PFSK-1 (cell line): Measurements from ENCODE around the gene MFRP.

Experiments
- FOXP2 ChIP-seq: optimal IDR thresholded peaks from 2 replicates; pipeline ENCODE3; 2011; ENCODE audit warnings: borderline replicate concordance, control low read depth, inconsistent platforms; ENCODE audit not compliant: insufficient read depth; ENCODE audit errors: extremely low read length, extremely low read depth
- POLR2AphosphoS5 ChIP-seq: IDR thresholded peaks from 2 replicates; pipeline ENCODE4 v1.6.1; 2012; ENCODE audit warnings: low read depth, mild to moderate bottlenecking, control low read depth, low read length, moderate library complexity
- SIN3A ChIP-seq: IDR thresholded peaks from 2 replicates; pipeline ENCODE4 v1.6.1; 2012; ENCODE audit warnings: mild to moderate bottlenecking, low read length, moderate library complexity, borderline replicate concordance; ENCODE audit not compliant: insufficient read depth
- TAF1 ChIP-seq: IDR thresholded peaks from 2 replicates; pipeline ENCODE4 v1.6.1; 2012; ENCODE audit warnings: low read length, control low read depth, borderline replicate concordance; ENCODE audit not compliant: insufficient read depth
- TF ChIP-seq, protein P1 (sequence below), 2 experiments: IDR thresholded peaks; 2 replicates each; pipeline versions ENCODE4 v1.6.1 to v1.8.0; 2011 to 2012; ENCODE audit warnings: low read depth in 2 of 2, low read length in 2 of 2, control low read depth in 1 of 2, inconsistent platforms in 1 of 2, mild to moderate bottlenecking in 1 of 2, moderate library complexity in 1 of 2; ENCODE audit not compliant: insufficient read depth in 1 of 2

MFRP gene

DNA sequence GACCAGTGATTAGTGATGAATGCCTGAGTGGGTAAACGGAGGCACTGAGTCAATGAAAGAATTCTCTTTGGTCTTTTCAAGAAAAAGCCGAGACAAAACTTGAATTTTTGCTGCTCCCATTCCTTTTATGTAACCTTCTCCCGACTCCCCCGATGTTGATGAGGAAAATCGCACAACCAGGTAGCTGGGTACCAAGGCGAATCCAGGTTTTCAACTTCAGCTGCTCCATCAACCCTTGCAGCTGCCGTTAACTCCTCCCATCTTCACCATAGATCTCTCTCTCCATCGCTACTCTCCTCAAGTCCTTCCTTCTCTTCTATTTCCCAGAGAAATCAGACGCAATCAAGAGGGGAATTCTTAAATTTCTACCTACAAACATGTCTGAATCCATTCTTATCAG lies 35.6 kb upstream of the MFRP start:
- TF ChIP-seq, protein P1, sequence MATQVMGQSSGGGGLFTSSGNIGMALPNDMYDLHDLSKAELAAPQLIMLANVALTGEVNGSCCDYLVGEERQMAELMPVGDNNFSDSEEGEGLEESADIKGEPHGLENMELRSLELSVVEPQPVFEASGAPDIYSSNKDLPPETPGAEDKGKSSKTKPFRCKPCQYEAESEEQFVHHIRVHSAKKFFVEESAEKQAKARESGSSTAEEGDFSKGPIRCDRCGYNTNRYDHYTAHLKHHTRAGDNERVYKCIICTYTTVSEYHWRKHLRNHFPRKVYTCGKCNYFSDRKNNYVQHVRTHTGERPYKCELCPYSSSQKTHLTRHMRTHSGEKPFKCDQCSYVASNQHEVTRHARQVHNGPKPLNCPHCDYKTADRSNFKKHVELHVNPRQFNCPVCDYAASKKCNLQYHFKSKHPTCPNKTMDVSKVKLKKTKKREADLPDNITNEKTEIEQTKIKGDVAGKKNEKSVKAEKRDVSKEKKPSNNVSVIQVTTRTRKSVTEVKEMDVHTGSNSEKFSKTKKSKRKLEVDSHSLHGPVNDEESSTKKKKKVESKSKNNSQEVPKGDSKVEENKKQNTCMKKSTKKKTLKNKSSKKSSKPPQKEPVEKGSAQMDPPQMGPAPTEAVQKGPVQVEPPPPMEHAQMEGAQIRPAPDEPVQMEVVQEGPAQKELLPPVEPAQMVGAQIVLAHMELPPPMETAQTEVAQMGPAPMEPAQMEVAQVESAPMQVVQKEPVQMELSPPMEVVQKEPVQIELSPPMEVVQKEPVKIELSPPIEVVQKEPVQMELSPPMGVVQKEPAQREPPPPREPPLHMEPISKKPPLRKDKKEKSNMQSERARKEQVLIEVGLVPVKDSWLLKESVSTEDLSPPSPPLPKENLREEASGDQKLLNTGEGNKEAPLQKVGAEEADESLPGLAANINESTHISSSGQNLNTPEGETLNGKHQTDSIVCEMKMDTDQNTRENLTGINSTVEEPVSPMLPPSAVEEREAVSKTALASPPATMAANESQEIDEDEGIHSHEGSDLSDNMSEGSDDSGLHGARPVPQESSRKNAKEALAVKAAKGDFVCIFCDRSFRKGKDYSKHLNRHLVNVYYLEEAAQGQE (IDR thresholded peaks at IDR 0.05; ENCODE audit: insufficient read depth in 1 of 2, low read depth in 2 of 2, low read length in 2 of 2), result no peak
- TF ChIP-seq TAF1 (no peak), FOXP2 (no peak), SIN3A (no peak), POLR2AphosphoS5 (no peak)

- peak; percentile 100 for TF ChIP-seq SIN3A
- TF ChIP-seq POLR2AphosphoS5, result no peak
- TF ChIP-seq FOXP2, result peak; percentile 76
Observed at GRCh38 chr11:119381181-119381988, 34.9 kb upstream of the MFRP start, which contains the start of gene USP2. Gene USP2 (minus strand): TSS chr11:119381690. CDS start chr11:119373480, 8,210 bp downstream.

- TF ChIP-seq, protein P1 (IDR thresholded peaks at IDR 0.05; ENCODE audit: insufficient read depth in 1 of 2, low read depth in 2 of 2, low read length in 2 of 2), result no peak
- TF ChIP-seq TAF1 (no peak), SIN3A (no peak), FOXP2 (no peak), POLR2AphosphoS5 (no peak)
Observed at GRCh38 chr11:119380827-119381180, 34.3 kb upstream of the MFRP start.

- no peak for TF ChIP-seq POLR2AphosphoS5
- no peak for TF ChIP-seq TAF1
- no peak for TF ChIP-seq FOXP2
- TF ChIP-seq, protein P1 (IDR thresholded peaks at IDR 0.05; ENCODE audit: insufficient read depth in 1 of 2, low read depth in 2 of 2, low read length in 2 of 2), result no peak
- no peak for TF ChIP-seq SIN3A
Observed at GRCh38 chr11:119380160-119380826, 33.8 kb upstream of the MFRP start.

DNA sequence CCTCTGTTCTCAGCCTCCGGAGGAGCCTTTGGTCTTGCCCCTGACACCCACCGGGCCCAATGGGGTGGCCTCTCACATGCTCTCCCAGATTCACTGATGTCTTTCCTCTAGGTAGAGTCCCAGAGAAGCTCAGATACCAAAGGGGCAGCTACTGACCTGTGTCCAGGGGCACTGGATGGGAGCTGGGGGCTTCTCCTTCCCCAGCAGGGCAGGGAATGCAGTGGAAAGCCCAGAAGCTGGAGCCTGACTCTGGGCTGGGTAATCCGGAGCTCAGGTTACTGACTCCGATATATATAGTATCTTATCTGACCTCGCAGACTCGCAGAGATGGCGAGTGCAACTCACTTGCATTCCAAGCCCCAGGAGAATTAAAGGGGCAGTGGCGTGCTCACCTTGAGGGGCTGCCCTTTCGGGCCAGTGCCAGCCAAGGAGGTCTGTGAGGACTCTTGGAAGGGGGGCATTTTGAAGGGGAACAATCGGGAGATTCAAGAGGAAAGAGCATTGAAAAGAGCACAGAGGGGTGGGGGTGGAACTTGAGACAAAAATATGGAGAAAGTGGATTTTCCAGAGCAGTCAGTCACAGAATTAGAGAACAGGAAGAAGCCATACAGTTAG lies 32.5 kb upstream of the MFRP start:
- TF ChIP-seq, protein P1 (IDR thresholded peaks at IDR 0.05; ENCODE audit: insufficient read depth in 1 of 2, low read depth in 2 of 2, low read length in 2 of 2), result no peak
- TF ChIP-seq TAF1 (no peak), FOXP2 (no peak), POLR2AphosphoS5 (no peak), SIN3A (no peak)
